Islet precursor cell (in vitro differentiated cells): ENCODE measurements around the gene C12orf50.
"Not testable (repeated sequence)": the region's sequence is repeated elsewhere in the genome, so short reads cannot be mapped to it uniquely, and the experiment has no call there.

Experiments
- DNase-seq: peaks from one replicate; pipeline ENCODE4 v3.0.0-alpha.2; 2018

The C12orf50 gene

DNA sequence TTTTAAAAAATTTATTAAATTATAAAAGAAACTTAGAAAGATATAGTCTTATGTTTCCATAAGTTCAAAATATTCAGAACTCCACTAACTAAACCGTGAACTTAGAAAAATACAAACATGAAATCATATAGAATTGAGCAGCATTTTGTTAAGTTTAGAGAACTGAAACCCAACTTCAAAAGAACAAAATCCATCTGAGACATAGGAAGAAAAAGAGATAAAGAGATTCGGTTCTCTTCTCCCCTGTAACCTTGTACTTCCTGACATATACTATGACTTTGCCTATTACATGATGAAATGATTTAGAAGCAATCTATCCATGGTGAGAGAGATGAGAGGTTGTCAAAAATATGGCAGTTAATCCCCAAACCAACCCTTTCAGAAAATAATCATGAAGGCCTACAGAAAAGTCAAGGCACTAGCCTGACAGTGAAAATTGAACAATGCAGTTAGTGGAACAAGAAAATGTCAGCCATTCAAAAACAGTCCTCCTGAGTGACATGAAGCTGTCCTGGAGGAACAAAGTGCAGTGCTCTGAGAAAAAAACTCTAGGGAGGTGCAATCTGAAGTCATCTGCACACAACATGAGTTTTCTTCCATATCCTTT, 44.0 kb downstream of the C12orf50 start:
- no peak for DNase-seq

DNA sequence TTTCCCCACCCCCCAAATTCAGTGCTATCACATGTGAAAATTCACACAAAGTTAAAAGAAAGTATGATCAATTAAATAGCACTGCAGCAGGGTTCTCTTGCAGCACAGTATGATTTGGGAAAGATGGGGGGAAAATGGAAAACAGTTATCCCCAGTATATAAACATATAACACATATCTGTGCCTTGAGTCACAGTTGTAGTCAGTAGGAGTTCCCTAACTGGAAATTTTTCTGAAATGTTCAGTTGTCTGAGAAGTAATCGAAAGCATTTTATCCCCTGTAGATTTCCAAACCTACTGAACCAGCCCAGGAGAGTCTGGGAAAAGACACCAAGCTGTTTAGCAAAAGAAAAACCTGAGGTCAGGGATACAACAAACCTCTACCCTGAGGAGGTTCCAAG, 47.0 kb downstream of the C12orf50 start:
- DNase-seq: no peak

DNA sequence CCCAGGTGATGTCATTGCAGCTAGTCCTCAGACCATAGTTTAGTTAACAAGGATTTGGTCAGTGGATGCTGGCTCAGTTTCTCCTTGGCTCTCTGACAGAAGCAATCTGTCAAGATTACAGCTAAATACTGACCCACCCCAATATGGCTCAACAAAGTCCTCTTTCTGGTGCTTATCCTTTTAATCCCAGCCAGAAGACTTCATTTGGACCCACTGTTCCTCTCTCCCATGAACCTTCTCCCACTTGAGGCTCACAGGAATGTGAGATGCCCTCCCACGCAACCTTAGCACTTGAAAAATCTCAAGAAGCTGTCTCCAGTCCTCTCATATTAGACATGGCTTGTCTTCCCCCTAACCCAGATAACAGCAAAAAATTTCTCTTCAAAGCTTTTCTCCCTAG, 47.7 kb downstream of the C12orf50 start:
- no peak for DNase-seq

DNA sequence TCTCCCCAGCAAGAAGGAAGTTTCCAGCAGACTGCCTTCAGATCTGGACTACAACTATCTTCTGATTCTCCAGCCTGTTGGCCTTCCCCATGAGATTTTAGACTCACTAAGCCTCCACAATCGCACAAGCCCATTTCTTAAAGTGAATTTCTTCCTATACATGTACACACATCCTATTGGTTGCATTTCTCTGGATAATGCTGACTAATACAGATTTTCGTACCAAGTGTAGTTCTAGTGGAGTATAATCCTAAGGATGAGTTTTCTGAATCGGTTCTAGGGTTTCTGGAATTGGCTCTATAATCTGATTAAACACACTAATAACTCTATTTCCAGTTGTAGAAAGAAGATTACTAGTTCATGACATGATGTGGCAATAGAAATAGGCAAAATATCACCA, 53.3 kb downstream of the C12orf50 start:
- DNase-seq: no peak

DNA sequence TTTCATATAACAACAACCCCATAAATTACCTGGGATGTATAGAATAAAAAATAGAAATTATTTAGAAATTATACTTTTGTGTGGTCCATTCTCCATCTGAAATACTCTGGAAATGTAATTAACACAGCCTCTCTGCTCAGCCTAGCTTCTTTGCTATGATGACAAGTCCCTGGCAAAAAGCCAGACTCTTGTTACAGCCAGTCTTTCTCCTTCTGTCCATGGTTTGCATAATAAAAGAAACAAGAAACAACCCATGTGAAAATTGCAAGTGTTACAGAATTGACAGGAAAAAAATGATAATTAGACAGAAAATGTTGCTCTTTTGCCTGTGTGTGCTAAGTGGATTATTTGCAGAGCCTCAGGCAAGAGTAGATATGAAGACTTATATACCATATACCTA, 61.3 kb downstream of the C12orf50 start:
- DNase-seq: no peak

DNA sequence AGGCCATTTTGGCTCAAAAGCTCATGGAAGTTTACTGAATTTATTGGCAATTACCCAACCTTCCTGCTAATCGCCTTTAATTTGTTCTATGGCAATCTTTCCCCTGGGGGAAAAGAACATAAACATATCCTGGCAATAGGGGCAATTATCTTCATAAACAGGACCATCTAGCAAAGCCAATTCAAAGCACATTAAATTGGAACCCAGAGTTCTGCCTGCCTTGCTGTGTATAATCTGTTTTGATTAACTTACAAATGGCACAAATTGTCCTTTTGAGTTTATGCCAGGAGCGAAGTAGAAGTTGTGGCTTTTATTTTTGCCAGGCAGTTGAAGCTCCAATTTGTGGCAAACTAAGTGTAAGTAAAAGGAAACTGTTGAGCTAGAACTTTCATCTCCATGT, 68.6 kb downstream of the C12orf50 start:
- no peak for DNase-seq

DNA sequence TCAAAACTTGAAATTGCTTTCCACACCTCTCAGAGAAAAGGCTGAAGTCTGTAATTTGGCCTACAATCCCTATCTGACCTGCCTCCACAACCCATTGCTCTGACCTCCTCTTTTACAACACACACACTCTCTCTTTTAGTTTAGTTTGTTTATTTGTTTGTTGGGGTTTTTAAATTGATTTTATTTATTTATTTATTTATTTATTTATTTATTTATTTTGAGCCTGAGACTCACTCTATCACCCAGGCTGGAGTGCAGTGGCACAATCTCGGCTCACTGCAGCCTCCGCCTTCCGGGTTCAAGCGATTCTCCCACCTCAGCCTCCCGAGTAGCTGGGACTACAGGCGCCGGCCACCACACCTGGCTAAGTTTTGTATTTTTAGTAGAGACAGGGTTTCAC, 75.2 kb downstream of the C12orf50 start:
- not testable (repeated sequence) for DNase-seq

DNA sequence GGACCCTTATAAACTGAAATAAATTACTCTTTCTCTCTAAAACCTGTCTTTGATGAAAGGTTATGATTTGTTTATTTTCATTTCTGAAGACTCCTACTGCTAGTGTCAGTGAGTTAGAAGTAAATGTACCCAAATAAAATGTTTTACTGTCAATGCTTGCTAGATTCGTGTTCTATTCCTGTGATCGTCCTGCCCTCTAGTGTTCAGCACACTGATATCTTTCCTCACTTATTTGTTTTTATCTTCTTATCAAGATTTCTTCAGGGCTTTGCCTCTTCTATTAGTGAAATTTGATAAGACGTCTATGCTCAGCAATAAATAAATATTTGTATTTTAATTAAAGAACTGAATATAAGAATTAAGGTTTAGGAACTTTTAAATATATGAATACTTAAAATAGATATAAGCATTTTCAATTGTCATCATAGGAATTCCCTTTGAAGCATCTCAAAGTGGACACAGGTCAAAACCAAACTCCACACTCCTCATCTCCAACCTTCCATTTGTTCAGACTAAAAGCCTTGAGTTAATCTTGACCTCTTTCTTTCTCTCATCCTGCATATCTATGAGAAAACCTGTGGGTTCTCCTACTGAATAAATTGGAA, 75.8 kb downstream of the C12orf50 start:
- no peak for DNase-seq

DNA sequence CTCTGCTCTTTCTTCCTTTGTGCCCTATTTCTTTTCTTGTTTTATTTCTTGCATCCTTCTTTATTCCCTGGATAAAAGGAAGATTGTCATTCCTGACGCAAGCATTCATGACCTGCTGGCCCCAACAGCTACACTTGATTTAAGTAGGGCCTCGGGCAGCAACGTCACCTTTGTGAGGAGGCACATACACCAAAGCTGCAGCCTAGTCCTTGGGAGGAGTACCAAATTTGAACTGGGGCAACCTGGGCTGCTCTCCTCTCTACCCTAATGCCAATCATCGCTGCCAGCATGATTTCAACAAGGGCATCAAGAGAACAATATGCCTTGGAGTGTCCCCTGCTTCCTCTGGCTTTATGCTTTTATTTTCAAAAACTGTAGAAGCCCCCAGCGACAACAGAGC, 76.4 kb downstream of the C12orf50 start:
- no peak for DNase-seq

DNA sequence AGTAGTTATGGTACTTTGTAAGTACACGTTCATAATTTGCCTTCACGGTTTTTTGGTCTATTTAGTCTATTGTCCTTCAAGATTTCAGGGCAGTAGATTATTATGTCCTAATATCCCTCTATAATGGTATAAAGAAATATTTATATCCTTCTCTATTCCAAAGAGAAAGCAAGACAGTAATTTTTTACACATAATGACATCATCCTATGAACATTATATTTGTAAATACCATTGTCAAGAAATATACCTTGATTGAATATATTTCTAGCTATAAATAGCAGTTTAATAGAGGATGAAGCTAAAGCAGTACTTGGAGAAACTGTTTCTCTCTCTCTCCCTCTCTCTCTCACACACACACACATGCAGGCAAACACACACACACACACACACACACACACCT, 77.0 kb downstream of the C12orf50 start:
- DNase-seq: no peak

DNA sequence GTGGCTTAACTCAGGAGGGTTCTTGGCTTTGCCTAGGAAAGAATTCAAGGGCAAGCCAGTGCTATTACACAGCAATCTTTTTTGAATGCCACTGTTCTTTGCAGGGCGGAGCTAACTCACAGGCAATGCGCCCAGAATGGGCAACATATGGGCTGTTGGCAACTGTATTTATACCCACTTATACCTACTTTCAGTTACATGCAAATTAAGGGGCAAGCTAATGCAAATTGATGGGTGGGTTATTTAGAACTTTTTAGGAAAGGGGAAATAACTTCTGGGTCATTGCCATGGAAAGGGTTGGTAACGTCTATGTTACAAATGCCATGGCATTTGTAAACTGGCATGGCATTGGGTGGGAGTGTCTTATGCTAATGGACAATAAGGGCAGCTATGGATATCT, 85.4 kb downstream of the C12orf50 start:
- DNase-seq: no peak

DNA sequence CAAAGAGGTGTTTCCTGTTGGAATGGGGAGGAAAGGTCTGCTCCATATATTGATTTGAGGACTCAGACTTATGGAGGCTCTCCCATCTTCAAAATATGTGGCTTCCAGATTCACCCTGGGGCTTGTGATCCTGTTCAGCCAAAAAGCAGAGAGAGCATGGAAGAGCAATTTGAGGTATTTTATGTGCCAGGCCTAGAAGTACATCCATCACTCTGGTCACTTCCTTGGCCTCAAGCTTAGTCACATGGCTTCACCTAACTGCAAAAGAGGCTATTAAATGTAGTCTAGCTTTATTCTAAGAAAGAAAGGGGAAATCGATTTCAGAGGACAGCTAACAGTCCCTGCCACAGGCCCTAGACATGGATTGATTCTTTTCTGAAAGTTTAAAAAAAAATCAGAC, 86.2 kb downstream of the C12orf50 start:
- DNase-seq: no peak

DNA sequence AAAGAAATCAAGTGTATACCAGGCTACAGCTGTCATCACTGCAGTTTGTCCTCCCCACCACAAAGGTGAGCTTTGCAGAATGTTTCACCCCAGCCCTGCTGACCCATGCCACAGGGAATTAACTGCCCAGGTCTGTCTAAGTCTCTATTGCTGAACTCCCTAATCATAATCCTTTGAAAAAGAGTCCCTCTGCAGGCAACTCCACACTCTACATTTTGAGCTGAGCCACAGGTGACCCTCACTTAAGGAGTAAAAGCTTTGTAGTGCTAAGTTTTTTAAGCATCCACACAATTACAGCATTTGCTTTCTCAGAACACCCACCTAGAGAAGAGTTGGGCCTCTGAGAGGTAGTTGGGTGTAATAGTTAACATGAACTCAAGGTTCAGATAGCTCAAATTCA, 90.0 kb downstream of the C12orf50 start:
- no peak for DNase-seq

DNA sequence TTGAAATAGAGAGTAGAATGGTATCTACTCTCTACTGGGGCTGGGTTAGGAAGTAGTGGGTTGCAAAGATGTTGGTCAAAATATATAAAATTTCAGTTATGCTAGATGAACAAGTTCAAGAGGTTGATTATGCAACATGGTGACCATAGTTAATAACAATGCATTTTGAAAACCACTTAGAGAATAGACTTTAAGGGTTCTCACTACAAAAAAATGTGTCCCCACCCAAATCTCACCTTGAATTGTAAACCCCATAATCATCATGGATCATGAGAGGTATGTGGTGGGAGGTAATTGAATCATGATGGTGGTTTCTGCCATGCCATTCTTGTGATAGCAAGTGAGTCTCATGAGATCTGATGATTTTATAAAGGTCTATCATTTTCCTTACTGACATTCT, 94.0 kb downstream of the C12orf50 start:
- DNase-seq: no peak

DNA sequence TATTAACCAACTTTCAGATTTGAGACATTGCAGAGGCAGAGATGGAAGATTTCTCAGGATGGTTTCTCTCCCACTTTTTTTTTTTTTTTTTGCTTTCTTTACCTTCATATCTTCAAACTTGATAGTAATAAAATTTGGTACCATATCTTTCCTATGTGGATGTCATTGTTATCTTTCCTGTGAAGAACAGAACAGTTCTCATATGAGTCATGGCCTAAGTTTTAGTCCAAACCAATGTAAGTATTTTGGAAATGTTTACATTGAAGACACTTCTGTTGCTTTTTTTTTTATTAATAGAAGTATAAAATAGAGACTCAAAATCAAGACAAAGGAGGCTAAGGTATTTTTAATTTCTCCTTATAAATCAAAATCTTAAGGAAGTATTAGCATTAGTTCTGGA, 95.2 kb downstream of the C12orf50 start:
- DNase-seq: no peak

DNA sequence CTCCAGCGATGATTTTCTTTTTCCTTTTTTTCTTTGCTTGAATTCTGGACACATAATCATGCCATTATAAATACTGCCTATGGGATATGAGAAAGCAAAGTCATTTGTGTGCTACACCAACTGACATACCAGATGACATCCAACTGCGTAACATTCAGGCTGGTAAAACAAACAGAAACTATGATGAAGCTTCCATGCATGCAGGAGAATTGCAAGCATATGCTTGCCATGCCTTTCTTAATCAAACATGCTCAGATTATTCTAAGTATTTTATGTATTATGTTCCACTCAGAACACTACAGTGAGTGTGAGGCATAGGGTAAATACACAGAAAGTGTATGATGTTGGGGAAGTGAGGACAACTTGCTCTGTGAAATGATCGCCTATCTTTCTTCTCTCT, 97.4 kb downstream of the C12orf50 start:
- DNase-seq: no peak

DNA sequence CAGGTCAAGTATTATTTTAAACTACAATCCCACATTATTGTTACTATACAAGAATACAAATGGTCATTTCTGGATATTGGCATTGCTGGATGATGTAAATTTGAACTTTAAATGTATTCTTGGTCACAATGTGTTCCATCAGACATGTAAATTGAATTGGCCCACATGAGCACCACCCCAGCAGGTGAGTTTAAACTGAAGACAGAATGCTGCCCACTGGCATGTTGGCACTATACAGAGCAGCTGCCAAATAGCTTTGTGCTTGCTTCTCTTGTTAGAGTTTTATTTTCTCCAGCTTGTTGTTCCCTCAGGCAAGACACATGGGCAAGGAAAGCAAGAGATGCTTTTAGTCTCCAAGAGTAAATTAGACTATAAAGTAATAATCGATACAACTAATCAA, 98.6 kb downstream of the C12orf50 start:
- no peak for DNase-seq
